HG03521 (cell line): Measurements from ENCODE around the gene HIGD1A.

Experiments
- ATAC-seq: cut with Tn5 transposase; IDR thresholded peaks from one replicate; pipeline ENCODE4 v1.9.1; 2021; ENCODE audit warnings: mild to moderate bottlenecking, moderate library complexity; ENCODE audit not compliant: unreplicated experiment

HIGD1A gene

GRCh38 chr3:42762046-42762724 is 42.1 kb downstream of the HIGD1A start:
- ATAC-seq = no peak

- no peak for ATAC-seq
Measured at GRCh38 chr3:42758126-42758525, 46.2 kb downstream of the HIGD1A start.

- no peak for ATAC-seq
Measured at GRCh38 chr3:42756681-42757213, 47.5 kb downstream of the HIGD1A start.

DNA sequence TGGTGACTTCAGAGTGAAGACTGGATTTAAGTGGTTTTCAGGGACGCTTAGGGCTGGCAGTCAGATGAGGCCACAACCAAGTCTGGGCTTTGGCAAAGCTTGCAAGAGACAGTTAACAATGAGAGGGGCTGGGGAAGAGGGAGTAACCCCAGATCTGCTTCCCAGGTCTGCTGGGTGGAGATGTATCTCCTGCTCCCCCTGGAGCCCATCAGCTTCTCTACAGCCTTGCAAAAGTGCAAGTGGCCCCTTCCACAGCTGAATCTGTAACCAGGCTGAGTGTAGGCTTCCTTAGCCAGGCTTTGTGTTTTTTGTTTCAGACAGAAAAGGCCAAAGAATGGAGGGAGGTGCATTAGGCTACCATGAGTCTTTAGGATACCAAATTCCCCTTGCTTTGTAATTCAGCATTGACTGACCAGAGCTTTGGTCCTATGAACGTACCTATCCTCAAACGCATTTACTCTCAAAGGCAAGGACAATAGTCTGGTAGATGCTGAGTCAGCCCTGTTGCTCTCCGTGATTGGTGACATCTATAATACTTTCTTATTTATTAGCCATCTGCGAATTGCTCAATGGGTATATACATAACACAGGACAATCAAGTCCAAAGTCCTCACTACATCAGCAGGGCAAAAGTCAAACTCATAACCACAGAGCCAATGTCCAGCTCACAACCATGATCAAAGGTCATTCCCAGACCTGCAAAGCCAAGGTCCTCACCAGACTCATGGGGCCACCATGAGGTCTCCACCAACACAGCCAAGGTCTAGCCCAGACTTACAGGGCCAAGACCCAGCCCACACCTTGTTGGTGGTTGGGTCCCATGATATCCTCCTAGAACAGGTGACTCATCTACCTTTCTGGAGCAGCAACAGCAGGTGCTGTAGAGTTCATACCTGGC is 48.4 kb downstream of the HIGD1A start:
- no peak for ATAC-seq

- ATAC-seq = no peak
Measured at GRCh38 chr3:42753757-42754156, 50.5 kb downstream of the HIGD1A start.

GRCh38 chr3:42752961-42753360 is 51.3 kb downstream of the HIGD1A start:
- no peak for ATAC-seq

GRCh38 chr3:42752441-42752840 is 51.8 kb downstream of the HIGD1A start:
- no peak for ATAC-seq

GRCh38 chr3:42751609-42752008 is 52.7 kb downstream of the HIGD1A start:
- ATAC-seq = no peak

GRCh38 chr3:42750834-42751233 is 53.5 kb downstream of the HIGD1A start:
- no peak for ATAC-seq

DNA sequence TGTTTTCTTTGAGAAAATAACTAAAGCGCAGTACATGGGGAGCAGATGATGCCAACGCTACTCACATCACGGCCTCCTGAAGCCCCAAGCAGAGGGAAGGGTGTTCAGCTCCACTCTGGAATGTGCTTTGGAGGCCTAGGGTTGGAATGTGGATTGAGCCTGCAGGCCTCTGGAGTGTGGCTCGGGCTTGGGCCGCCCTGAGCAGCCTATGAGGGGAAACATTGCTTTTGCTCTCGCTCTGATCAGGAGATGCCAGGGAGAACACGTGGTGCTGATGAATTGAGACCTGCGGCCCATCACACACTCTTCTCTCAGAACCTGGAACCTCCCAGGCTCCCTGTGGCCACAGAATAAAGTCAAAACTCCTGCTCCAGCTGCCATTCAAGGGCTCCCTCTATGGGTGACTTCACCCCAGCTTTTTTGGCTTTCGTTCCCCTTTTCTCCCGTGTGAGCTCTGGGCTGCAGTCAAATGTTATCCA is 54.5 kb downstream of the HIGD1A start:
- no peak for ATAC-seq

DNA sequence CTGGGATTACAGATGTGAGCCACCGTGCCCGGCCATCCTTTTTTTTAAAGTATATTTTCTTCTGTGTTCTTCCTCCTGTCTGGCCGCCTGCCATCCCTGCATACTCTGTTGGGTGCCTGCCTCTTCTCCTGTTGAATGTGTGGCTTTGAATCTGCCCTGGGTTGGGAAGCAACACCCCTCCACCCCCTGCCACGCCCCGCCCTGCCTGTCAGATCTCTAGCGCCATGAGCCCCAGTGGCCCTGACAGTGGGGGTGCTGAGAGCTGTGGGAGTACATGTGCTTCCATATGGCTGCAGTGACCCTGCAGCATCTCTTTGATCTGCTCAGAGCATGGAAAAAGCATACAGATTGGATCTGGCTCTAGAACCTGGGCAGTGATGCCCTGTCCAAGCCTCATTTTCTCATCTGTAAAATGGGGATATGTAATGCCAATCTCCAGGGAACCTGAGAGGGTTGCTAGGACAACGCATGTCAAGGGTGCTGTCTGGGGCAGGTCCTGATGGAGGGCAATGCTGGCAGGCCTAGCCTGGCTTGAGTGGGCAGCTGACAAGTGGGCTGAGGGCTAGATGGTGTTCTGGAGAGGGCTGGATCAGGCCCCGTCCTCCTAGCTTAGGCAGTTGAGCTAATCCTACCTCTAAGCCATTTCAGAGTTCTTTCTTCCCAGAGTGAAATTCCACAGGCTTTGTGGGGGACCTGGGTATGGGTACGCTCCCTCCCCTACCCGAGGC is 55.1 kb downstream of the HIGD1A start:
- no peak for ATAC-seq

GRCh38 chr3:42747581-42747980 is 56.7 kb downstream of the HIGD1A start:
- no peak for ATAC-seq

DNA sequence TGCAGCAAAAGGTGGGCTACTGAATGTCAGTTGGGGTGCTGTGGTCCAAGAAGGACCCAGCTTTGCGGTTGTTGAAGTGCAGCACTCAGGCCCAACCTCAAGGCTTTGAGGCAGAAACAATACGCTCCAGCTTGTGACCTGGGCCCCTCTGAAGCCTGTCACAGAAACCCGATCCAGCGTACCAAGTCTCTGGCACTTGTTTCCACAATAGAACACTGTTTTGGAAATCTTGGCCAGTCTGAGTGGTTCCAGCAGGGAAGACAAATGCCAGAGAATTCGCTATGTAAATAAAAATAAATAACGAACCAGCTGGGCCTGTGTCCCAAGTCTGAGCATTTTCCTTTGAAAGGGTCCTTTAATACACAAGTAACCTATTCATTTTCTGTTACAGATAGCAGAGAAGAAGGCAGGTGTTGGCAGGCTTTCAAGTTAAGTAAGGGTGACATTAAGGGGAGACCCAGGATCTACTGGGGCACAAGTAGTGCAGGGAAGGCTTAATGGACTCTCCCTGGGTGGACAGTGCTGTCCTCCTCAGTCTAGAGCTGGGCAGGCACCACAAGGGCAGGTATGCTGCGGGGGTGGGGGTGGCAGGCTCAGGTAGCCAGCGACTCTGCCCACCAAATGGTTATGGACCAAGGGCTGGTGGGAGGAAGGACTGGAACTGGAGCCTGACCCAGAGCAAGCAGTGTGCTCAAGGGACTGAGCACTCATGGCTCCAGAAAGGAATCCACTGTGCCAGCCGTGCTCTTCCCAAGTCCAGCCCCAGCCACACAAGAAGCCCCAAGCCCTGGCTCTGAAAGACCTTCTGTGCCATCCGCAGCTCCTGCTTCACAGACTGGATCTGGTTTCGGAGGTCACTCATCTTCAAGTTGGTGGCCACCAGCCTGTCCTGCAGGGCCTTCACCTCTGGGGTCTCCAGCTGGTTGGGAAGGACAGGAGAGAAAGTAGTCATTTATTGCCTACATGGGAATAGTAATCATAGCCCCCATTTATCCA is 57.5 kb downstream of the HIGD1A start:
- no peak for ATAC-seq

- no peak for ATAC-seq
Measured at GRCh38 chr3:42745776-42746454, 58.4 kb downstream of the HIGD1A start.

GRCh38 chr3:42745291-42745745 is 59.0 kb downstream of the HIGD1A start:
- ATAC-seq = no peak

DNA sequence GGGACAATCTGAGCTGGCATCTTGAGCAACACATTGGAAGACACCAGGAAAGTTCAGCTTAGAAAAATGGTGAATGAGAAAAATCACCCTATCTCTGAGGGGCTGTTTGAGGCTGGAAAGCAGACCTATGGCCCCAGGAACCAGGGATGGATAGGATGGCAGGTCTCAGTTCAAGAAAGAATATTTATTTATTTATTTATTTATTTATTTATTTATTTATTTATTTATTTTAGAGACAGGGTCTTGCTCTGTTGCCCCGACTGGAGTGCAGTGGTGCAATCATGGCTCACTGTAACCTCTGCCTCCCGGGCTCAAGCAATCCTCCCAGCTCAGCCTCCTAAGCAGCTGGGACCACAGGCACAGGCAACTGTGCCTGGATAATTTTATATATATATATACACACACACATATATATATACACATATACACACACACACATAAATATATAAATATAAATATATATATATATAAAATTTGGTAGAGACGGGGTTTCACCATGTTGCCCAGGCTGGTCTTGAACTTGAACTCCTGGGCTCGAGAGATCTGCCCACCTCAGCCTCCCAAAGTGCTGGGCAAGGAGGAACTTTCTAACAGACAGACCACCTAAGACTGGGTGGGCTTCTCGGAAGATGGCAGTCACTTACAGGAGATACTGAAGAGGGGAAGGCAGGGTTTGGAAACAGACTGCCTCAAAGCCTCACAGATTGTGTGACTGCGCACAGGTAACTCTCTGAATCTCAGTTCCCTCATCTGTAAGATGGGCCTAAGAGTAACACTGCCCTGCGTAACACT is 60.9 kb downstream of the HIGD1A start:
- no peak for ATAC-seq

- no peak for ATAC-seq
Measured at GRCh38 chr3:42742688-42743087, 61.6 kb downstream of the HIGD1A start.

DNA sequence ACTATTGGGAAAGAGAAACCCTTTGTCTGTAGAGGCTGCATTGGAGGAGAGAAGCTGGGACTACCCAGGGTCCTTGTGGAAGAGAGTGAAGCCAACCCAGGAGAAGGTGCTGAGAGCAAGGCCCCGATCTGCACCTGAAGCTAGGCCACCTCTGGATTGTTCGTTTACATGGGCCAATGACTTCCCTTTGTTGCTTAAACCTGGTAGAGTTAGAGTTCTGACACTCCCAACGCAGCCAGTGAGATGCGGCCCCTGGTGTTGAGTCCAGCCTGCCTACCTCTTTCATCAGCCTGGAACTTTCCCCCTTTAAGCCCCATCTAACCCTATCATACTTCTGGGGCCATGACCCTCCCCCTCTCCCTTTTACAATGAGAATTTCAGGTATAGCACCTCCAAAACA is 62.0 kb downstream of the HIGD1A start:
- ATAC-seq = no peak

DNA sequence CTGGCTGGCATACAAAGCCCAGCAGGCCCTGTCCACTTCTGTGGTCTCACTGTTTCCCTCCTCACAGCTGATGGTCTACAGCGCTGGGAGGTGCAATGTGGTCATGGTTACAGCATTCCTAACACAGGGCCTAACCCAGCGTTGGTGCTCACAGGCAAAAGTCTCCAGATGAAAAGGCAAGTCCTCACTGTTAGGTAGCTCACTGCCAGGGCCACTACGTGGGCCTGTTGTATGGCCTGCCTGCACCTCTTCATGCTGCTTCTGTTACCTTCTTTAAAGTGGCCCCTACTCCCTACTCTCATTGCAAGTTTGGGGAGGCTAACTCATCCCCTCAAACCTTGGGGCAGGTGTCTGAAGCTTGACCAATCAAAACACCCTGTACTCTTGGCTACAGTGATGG is 62.5 kb downstream of the HIGD1A start:
- ATAC-seq = no peak
